ENCODE data around the gene MAGI1. TPM values are rescaled to one million over a fixed set of nuclear protein-coding genes. Genes with fewer than 3 reads are reported as not detected.

The MAGI1 gene
- total and polyA plus RNA-seq, 2 donors (not counting 1 experiment from before 2014, with no cell fraction given), result 0.10 to 0.22 TPM

DNA sequence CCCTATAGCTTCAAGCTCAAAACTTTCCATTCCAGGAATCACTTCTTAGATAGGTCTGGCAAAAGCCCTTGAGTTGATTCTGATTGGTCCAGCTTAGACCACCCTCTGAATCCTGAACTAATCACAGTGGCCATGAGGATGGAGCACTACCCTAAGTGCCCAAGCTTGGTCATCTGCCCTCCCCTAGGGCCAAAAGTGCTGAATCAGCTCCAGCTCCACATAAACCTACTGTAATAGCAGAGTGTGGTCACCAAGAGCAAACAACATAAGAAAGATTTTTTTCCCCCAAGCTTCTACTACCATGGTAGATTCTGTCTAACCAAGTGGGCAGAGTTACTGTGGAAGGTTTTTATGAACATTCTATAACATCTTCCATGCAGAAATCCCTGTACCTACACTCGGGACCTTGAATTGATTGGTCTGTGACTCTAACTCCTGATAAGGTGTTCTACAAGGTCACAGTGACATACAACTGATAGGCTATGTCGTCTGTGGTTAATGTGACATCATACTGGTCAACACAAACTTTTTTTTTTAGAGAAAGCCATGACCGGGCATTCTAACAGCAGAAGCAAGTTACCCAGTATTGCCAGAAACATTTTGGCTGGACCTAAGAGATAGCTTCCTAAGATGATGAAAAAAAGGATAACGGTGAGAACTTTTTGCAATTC is 320.9 kb downstream of the MAGI1 start:
- Histone ChIP-seq H3K27me3 (replicated peaks in 1 of 4; ENCODE audit: control extremely low read depth in 1 of 4, control insufficient read depth in 3 of 4, insufficient read depth in 4 of 4, low read length in 3 of 4) (no peaks in the 10 kb centered on the region), H3K79me2 (ENCODE audit: control insufficient read depth, insufficient read depth, low read length) (no peaks in the 10 kb centered on the region), H3K4me3 (ENCODE audit: control extremely low read depth in 1 of 5, extremely low read depth in 1 of 5, insufficient read depth in 1 of 5, low read depth in 2 of 5, low read length in 4 of 5) (no peak overlapping the region), H2AFZ (ENCODE audit: insufficient read depth, low read depth, low read length, poor library complexity, severe bottlenecking) (no peak overlapping the region), H3K9ac (ENCODE audit: low read length) (no peak overlapping the region), H3K4me1 (ENCODE audit: control insufficient read depth in 2 of 2, insufficient read depth in 2 of 2, low read length in 2 of 2) (no peaks in the 10 kb centered on the region), H4K20me1 (ENCODE audit: control insufficient read depth, insufficient read depth, low read length, poor library complexity, severe bottlenecking) (no peaks in the 10 kb centered on the region), H3K36me3 (replicated peaks in 1 of 2; ENCODE audit: control extremely low read depth in 1 of 2, control insufficient read depth in 1 of 2, extremely low read depth in 1 of 2, insufficient read depth in 2 of 2, low read length in 1 of 2) (no peaks in the 10 kb centered on the region), H3K9me3 (ENCODE audit: control extremely low read depth in 1 of 3, control insufficient read depth in 2 of 3, insufficient read depth in 1 of 3, low read length in 2 of 3) (no peaks in the 10 kb centered on the region), H3K27ac (ENCODE audit: low read length in 2 of 2) (no peak overlapping the region), H3K4me2 (replicated peaks; ENCODE audit: low read depth, low read length, poor library complexity, severe bottlenecking) (no peak overlapping the region)
- WGBS (ENCODE audit: insufficient coverage), result 71% methylated on average over 2 of the region's 4 CpGs
- Mint-ChIP-seq H3K4me3 (no peak overlapping the region), H3K27me3 (no peaks in the 10 kb centered on the region), H3K27ac (no peak overlapping the region), H3K4me1 (no peaks in the 10 kb centered on the region), H3K9me3 (ENCODE audit: insufficient read depth) (no peaks in the 10 kb centered on the region)
- ChIA-PET POLR2A (no interaction called here), CTCF (interaction anchor here (1.2 kb wide), 1 partner anchor 14 kb away, joined by 3 read pairs; no protein-coding TSS in a partner anchor)
- intact Hi-C loops (cut with micrococcal nuclease), result no loop called here
- DNase-seq (no peak), ATAC-seq (ENCODE audit: low read depth) (no peak)
- TF ChIP-seq EZH2 (IDR thresholded peaks at IDR 0.05; ENCODE audit: borderline replicate concordance, insufficient read depth, low read depth, low read length, poor library complexity, severe bottlenecking), result no peak
- TF ChIP-seq, protein P1, sequence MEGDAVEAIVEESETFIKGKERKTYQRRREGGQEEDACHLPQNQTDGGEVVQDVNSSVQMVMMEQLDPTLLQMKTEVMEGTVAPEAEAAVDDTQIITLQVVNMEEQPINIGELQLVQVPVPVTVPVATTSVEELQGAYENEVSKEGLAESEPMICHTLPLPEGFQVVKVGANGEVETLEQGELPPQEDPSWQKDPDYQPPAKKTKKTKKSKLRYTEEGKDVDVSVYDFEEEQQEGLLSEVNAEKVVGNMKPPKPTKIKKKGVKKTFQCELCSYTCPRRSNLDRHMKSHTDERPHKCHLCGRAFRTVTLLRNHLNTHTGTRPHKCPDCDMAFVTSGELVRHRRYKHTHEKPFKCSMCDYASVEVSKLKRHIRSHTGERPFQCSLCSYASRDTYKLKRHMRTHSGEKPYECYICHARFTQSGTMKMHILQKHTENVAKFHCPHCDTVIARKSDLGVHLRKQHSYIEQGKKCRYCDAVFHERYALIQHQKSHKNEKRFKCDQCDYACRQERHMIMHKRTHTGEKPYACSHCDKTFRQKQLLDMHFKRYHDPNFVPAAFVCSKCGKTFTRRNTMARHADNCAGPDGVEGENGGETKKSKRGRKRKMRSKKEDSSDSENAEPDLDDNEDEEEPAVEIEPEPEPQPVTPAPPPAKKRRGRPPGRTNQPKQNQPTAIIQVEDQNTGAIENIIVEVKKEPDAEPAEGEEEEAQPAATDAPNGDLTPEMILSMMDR (IDR thresholded peaks at IDR 0.05), result no peak

DNA sequence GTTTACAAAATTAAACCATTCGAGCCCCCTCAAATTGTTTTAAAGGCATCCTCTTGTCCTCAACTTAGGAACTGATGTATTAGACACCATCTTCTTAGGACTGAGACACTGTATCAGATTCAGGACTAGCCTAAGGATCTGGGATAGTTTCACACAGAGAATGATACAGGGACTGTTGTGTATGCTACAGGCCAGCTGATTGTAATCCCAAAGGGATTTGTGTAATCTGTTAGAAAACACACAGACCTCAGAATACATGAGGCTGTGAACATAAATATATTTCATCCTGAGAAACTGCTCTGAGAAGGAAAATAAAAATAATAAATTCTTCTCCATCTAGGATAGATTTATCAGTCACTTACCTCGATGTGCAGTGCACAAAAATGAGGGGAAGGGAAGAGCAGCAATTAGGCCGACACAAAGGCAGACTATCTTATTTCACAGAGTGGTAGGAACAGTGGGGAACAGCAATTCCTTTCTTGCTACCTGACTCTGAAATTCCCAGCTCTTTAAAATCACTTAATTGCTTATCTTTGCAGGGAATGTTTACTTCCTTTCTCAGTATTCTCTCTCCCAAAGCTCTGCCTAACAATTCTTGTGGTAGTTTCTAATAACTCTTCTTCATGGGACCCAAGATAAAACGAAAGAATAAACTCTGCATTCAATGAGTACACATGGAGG is 322.5 kb downstream of the MAGI1 start:
- no peak overlapping the region for H2AFZ ChIP-seq (ENCODE audit: insufficient read depth, low read depth, low read length, poor library complexity, severe bottlenecking)
- 83% methylated on average over 2 of the region's 4 CpGs for WGBS (ENCODE audit: insufficient coverage)
- H3K4me1 Mint-ChIP-seq, result no peaks in the 10 kb centered on the region
- no peak overlapping the region for H3K4me2 ChIP-seq (replicated peaks; ENCODE audit: low read depth, low read length, poor library complexity, severe bottlenecking)
- no peak overlapping the region for H3K4me3 ChIP-seq (ENCODE audit: control extremely low read depth in 1 of 5, extremely low read depth in 1 of 5, insufficient read depth in 1 of 5, low read depth in 2 of 5, low read length in 4 of 5)
- H3K27ac ChIP-seq (ENCODE audit: low read length in 2 of 2), result no peak overlapping the region
- H3K27ac Mint-ChIP-seq, result no peak overlapping the region
- H3K79me2 ChIP-seq (ENCODE audit: control insufficient read depth, insufficient read depth, low read length), result no peaks in the 10 kb centered on the region
- H4K20me1 ChIP-seq (ENCODE audit: control insufficient read depth, insufficient read depth, low read length, poor library complexity, severe bottlenecking), result no peaks in the 10 kb centered on the region
- no peak overlapping the region for H3K9ac ChIP-seq (ENCODE audit: low read length)
- TF ChIP-seq, protein P1 (IDR thresholded peaks at IDR 0.05), result no peak
- no peak for TF ChIP-seq EZH2 (IDR thresholded peaks at IDR 0.05; ENCODE audit: borderline replicate concordance, insufficient read depth, low read depth, low read length, poor library complexity, severe bottlenecking)
- no peaks in the 10 kb centered on the region for H3K27me3 ChIP-seq (replicated peaks in 1 of 4; ENCODE audit: control extremely low read depth in 1 of 4, control insufficient read depth in 3 of 4, insufficient read depth in 4 of 4, low read length in 3 of 4)
- ChIA-PET CTCF (no interaction called here), POLR2A (no interaction called here)
- no peak overlapping the region for H3K4me3 Mint-ChIP-seq
- H3K36me3 ChIP-seq (replicated peaks in 1 of 2; ENCODE audit: control extremely low read depth in 1 of 2, control insufficient read depth in 1 of 2, extremely low read depth in 1 of 2, insufficient read depth in 2 of 2, low read length in 1 of 2), result no peaks in the 10 kb centered on the region
- no peaks in the 10 kb centered on the region for H3K9me3 Mint-ChIP-seq (ENCODE audit: insufficient read depth)
- no peaks in the 10 kb centered on the region for H3K27me3 Mint-ChIP-seq
- no peaks in the 10 kb centered on the region for H3K4me1 ChIP-seq (ENCODE audit: control insufficient read depth in 2 of 2, insufficient read depth in 2 of 2, low read length in 2 of 2)
- ATAC-seq (ENCODE audit: low read depth) (no peak), DNase-seq (no peak)
- intact Hi-C loops (cut with micrococcal nuclease), result no loop called here
- H3K9me3 ChIP-seq (ENCODE audit: control extremely low read depth in 1 of 3, control insufficient read depth in 2 of 3, insufficient read depth in 1 of 3, low read length in 2 of 3), result no peaks in the 10 kb centered on the region
